Chondrocyte (in vitro differentiated cells): ENCODE measurements around the gene GINS2. TPM values are rescaled to one million over a fixed set of nuclear protein-coding genes. Genes with fewer than 3 reads are reported as not detected.
A peak's percentile ranks its signal among the peaks of the same experiment; 100 is the strongest.

Experiments
- DNase-seq: peaks from one replicate; pipeline ENCODE4 v3.0.0; 2021; ENCODE audit warnings: mixed read lengths, low spot score
- H3K27ac Mint-ChIP-seq: one replicate; pipeline ENCODE4 v1.8.0; 2021; ENCODE audit warnings: mild to moderate bottlenecking, moderate library complexity, mixed read lengths; ENCODE audit not compliant: unreplicated experiment
- H3K27me3 Mint-ChIP-seq: 2 replicates; pipeline ENCODE4 v1.8.0; 2021; ENCODE audit warnings: low read depth, mixed read lengths
- H3K36me3 Mint-ChIP-seq: 2 replicates; pipeline ENCODE4 v1.8.0; 2021; ENCODE audit warnings: low read depth, mixed read lengths
- H3K4me1 Mint-ChIP-seq: 2 replicates; pipeline ENCODE4 v1.8.0; 2021; ENCODE audit warnings: low read depth, mild to moderate bottlenecking, mixed read lengths
- H3K4me3 Mint-ChIP-seq: one replicate; pipeline ENCODE4 v1.8.0; 2021; ENCODE audit warnings: mild to moderate bottlenecking, moderate library complexity, mixed read lengths; ENCODE audit not compliant: unreplicated experiment
- H3K9me3 Mint-ChIP-seq: 2 replicates; pipeline ENCODE4 v1.8.0; 2021; ENCODE audit warnings: low read depth, mixed read lengths
- CTCF ChIP-seq: fragments of 200-600 bp; sonication (generic); IDR thresholded peaks from 2 replicates; pipeline ENCODE4 v1.5.0; 2021; ENCODE audit warnings: antibody characterized with exemption, mild to moderate bottlenecking, moderate library complexity
- total RNA-seq: library from RNA; stranded (reverse); gene quantifications from 3 replicates; pipeline ENCODE4 v1.2.1, GENCODE V29; 2021

Gene GINS2
- total RNA-seq, 1 donor from 2014 or later: 3.8 TPM

GRCh38 chr16:85656351-85657266 lies 32.1 kb downstream of the GINS2 start:
- no peaks in the 10 kb centered on the region for H3K27me3 Mint-ChIP-seq
- H3K27ac Mint-ChIP-seq: peak overlapping the region; percentile 51
- no peak overlapping the region for H3K4me3 Mint-ChIP-seq
- DNase-seq: peak; percentile 61
- H3K36me3 Mint-ChIP-seq: peaks cover 4% of the 10 kb centered on the region
- H3K4me1 Mint-ChIP-seq: peaks cover 11% of the 10 kb centered on the region
- TF ChIP-seq CTCF: no peak
- H3K9me3 Mint-ChIP-seq: no peaks in the 10 kb centered on the region

GRCh38 chr16:85655216-85656129 lies 33.3 kb downstream of the GINS2 start:
- peaks cover 11% of the 10 kb centered on the region for H3K4me1 Mint-ChIP-seq
- H3K36me3 Mint-ChIP-seq: peaks cover 4% of the 10 kb centered on the region
- no peak for DNase-seq
- no peak for TF ChIP-seq CTCF
- no peaks in the 10 kb centered on the region for H3K9me3 Mint-ChIP-seq
- H3K27ac Mint-ChIP-seq: no peak overlapping the region
- no peak overlapping the region for H3K4me3 Mint-ChIP-seq
- H3K27me3 Mint-ChIP-seq: no peaks in the 10 kb centered on the region

GRCh38 chr16:85654251-85655095 lies 34.3 kb downstream of the GINS2 start:
- DNase-seq: no peak
- TF ChIP-seq CTCF: no peak
- H3K27ac Mint-ChIP-seq: no peak overlapping the region
- peaks cover 11% of the 10 kb centered on the region for H3K4me1 Mint-ChIP-seq
- H3K27me3 Mint-ChIP-seq: no peaks in the 10 kb centered on the region
- H3K4me3 Mint-ChIP-seq: no peak overlapping the region
- H3K9me3 Mint-ChIP-seq: no peaks in the 10 kb centered on the region
- H3K36me3 Mint-ChIP-seq: peaks cover 4% of the 10 kb centered on the region

- Mint-ChIP-seq H3K27ac (no peak overlapping the region), H3K27me3 (no peaks in the 10 kb centered on the region), H3K9me3 (no peaks in the 10 kb centered on the region), H3K4me3 (no peak overlapping the region), H3K36me3 (peaks cover 4% of the 10 kb centered on the region), H3K4me1 (peaks cover 11% of the 10 kb centered on the region)
- no peak for TF ChIP-seq CTCF
- DNase-seq: no peak
Observed at GRCh38 chr16:85653290-85653891, 35.4 kb downstream of the GINS2 start.
